GM19035 (cell line): Measurements from ENCODE around the gene RPL18A.

Experiments used
- ATAC-seq: cut with Tn5 transposase; IDR thresholded peaks from one replicate; pipeline ENCODE4 v1.9.1; 2021; ENCODE audit not compliant: unreplicated experiment

RPL18A gene

GRCh38 chr19:17859533-17860330 is at the start of gene RPL18A:
Gene RPL18A (plus strand): TSS chr19:17859910. CDS start chr19:17859957, 47 bp downstream.
- peak; percentile 93 for ATAC-seq

GRCh38 chr19:17811103-17811502 is 48.6 kb upstream of the RPL18A start:
- ATAC-seq, result no peak

DNA sequence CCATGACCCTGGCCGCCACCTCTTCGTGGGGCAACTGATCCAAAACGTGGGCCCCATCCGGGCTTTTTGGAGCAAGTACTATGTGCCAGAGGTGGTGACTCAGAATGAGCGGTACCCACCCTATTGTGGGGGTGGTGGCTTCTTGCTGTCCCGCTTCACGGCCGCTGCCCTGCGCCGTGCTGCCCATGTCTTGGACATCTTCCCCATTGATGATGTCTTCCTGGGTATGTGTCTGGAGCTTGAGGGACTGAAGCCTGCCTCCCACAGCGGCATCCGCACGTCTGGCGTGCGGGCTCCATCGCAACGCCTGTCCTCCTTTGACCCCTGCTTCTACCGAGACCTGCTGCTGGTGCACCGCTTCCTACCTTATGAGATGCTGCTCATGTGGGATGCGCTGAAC is 48.0 kb upstream of the RPL18A start:
- no peak for ATAC-seq

GRCh38 chr19:17812099-17812498 is 47.6 kb upstream of the RPL18A start:
- no peak for ATAC-seq

DNA sequence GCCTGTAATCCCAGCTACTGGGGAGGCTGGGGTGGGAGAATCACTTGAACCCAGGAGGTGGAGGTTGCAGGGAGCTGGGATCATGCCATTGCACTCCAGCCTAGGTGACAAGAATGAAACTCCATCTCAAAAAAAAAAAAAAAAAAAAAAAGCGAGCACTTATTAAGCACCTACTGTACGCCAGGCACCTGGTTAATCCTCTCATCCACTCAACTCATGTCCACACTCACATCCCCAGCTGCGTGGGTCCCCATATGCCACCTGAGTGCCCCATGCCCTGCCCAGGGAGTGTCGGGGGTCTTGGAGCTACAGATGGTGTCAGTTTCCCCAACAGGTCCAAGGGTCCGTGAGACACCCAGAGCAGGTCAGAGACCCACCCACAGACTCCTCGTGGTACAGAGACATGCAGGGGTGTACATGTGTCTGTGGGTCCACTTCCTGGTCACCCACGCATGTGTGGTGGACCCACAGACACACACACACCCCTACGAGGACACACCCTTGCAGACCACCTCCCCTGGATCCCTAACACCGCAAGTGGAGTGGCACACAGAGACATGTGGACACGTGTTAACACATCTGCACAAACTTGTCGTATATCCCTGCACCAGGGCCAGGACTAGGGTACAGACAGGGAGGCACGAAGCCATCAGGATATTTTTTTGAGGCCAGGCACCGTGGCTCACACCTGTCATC is 41.9 kb upstream of the RPL18A start:
- no peak for ATAC-seq

GRCh38 chr19:17821190-17821589 is 38.5 kb upstream of the RPL18A start, which contains the start of gene INSL3:
Gene INSL3 (minus strand): TSS chr19:17821519. CDS start chr19:17821506, 13 bp downstream.
- no peak for ATAC-seq

- ATAC-seq, result no peak
Observed at GRCh38 chr19:17824339-17824738, 35.4 kb upstream of the RPL18A start.

DNA sequence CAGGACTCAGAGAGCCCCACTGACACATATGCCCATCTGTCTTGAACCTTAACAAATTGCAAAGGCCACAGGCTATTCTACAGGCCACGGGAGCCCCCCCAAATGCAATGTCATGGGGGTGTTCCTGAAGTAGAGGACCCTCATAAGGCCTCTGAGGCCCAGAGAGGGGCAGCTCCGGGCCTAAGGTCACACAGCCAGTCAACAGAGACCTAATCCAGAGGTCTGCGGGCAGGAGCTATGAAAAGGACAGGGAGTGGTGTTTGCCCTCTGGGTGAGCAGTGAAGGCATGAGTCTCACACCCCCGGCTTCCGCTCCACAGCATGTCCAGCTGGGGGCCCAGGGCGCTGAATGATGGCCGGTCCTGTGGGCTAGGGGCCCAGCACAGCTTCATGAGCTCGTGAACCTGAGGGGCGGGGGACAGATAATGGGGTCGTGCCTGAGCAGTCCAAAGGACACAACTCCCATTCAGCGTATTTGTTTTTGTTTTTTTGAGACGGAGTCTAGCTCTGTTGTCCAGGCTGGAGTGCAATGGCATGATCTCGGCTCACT is 33.1 kb upstream of the RPL18A start:
- ATAC-seq, result no peak

DNA sequence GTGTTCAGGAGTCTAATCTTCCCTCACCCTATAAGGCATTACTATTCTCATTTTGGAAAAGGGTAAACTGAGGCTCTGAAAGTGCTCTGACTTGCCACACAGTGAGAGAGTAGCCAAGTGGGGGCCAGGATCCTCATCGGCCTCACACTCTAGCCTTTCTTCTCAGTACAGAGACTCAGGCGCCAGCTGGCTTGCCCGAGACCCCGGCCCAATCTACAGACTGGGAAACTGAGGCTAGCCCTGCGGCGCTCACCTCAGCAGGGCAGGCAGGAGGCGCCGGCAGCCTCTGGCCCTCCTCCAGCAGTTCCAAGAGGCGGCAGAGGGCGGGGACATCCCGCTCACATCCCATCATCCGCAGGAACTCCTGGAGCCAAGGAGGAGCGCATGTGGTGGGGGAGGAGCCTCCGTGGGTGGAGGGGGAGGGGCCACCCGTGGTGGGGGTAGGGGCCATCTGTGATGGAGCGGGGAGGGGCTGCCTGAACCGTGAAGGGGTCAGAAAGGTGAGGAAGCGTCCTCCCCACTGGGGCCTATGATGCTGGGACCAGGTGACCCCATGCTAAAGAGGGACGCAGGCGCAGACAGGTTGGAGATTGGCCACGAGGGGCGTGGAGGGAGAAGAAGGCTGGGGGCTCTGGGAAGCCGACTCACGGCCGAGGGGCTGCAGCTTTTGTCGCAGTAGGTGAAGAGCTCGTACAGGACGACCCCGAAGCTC is 29.7 kb upstream of the RPL18A start:
- no peak for ATAC-seq

- no peak for ATAC-seq
Observed at GRCh38 chr19:17830567-17831418, 28.9 kb upstream of the RPL18A start.

- ATAC-seq, result no peak
Observed at GRCh38 chr19:17831419-17831888, 28.3 kb upstream of the RPL18A start.

GRCh38 chr19:17832443-17833208 is 27.1 kb upstream of the RPL18A start:
- ATAC-seq, result no peak

- ATAC-seq, result no peak
Observed at GRCh38 chr19:17834350-17835181, 25.1 kb upstream of the RPL18A start.

GRCh38 chr19:17835182-17836006 is 24.3 kb upstream of the RPL18A start:
- ATAC-seq, result no peak

DNA sequence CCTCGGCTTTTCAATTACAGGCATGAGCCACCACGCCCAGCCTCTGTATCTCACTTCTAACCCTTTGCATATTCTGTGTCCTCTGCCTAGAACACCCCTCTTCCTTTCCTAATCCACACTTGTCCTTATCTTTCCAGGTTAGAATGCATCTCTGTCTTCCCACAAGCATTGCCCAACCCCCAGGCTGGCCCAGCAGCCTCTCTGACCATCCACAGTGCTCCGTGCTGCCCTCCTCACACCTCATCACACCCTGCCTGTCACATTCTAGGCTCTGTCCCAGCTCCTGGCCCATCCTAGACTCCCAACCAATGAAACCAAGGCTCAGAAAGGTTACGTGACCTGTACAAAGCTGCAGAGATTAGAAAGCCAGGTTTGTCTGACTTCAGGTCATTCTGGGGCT is 23.2 kb upstream of the RPL18A start:
- no peak for ATAC-seq

DNA sequence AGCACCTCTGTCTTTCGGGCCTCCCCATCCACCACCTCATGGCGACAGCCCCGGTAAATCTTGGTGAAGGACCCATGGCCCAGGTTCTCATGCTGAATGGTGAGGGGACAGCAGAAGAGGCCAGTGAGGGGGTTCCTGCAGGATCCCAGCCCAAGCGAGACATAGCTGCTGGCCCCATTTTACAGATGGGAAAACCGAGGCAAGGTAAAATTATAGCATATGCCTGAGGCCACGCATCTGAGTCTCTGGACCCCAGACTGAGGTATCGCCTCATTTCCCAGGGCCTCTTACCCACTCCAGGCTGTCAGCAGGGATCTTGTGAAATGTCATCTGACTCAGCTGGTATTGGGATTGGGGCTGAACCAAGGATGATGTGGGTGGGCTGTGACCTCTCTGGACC is 21.7 kb upstream of the RPL18A start:
- ATAC-seq, result no peak

DNA sequence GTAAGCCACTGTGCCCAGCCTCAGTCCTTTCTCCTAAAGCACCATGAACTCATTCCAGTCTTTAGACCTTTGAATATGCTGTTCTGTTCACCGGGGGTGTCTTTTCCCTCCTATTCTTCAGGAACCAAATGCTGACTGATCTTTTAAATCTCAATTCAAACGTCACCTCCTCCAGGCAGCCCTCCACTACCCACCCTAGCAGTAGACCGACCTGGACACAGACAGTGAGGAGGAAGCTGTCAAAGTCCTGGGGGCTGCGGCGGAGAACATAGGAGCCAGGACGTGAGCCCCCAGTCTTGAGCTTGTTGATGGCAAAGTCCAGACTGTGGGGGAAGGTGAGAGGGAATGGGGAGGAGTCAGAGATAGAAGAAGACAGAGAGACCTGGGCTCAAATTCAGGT is 19.7 kb upstream of the RPL18A start:
- ATAC-seq, result no peak

DNA sequence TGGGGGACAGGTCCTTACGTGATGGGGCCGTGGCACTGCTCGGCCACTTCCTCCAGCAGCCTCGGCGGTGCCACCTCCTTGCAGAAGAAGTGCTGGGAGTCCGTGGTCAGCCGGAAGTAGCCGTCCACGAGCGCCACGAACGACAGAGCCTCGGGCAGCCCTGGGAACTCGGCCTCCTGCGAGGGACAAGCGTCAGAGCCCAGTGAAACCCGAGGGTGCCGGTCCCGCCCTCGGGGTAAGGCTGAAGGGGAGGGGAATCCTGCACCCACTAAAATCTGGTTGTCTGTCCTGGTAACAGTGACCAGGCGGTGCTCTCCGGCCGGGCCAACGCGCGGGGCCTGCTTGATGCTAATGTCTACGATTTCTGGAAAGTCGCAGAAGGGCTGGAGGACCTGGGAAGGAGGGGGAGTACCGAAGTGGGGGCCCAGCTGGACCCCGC is 18.3 kb upstream of the RPL18A start:
- ATAC-seq, result no peak
